H9 (cell line): ENCODE data around the gene SH3TC1. TPM values are rescaled to one million over a fixed set of nuclear protein-coding genes. Genes with fewer than 3 reads are reported as not detected.

Experiments used
- DNase-seq: peaks from one replicate; pipeline ENCODE4 v3.0.0-alpha.2; 2017
- H2AFZ ChIP-seq: one replicate; pipeline ENCODE4 v1.6.1; 2013; ENCODE audit warnings: mild to moderate bottlenecking, low read length, control low read depth, moderate library complexity
- H2AK5ac ChIP-seq: 2 replicates; pipeline ENCODE4 v1.6.1; 2013; ENCODE audit warnings: low read length, control low read depth, mixed read lengths; ENCODE audit not compliant: insufficient read length
- H2BK120ac ChIP-seq: one replicate; pipeline ENCODE4 v1.6.1; 2013; ENCODE audit warnings: low read depth, mild to moderate bottlenecking, low read length, control low read depth, inconsistent platforms; ENCODE audit not compliant: poor library complexity, severe bottlenecking
- H2BK12ac ChIP-seq: 2 replicates; pipeline ENCODE4 v1.6.1; 2013; ENCODE audit warnings: low read length, control low read depth, mixed read lengths, low read depth; ENCODE audit not compliant: insufficient read length
- H2BK15ac ChIP-seq: 2 replicates; pipeline ENCODE4 v1.6.1; 2013; ENCODE audit warnings: low read depth, low read length, control low read depth
- H2BK20ac ChIP-seq: one replicate; pipeline ENCODE4 v1.6.1; 2013; ENCODE audit warnings: low read depth, mild to moderate bottlenecking, low read length, control low read depth, inconsistent platforms; ENCODE audit not compliant: poor library complexity, severe bottlenecking
- H2BK5ac ChIP-seq: 2 replicates; pipeline ENCODE4 v1.6.1; 2013; ENCODE audit warnings: low read length, control low read depth, mixed read lengths; ENCODE audit not compliant: insufficient read length
- H3K14ac ChIP-seq: 2 replicates; pipeline ENCODE4 v1.6.1; 2013; ENCODE audit warnings: low read length, control low read depth; ENCODE audit not compliant: insufficient read depth
- H3K18ac ChIP-seq: 2 replicates; pipeline ENCODE4 v1.6.1; 2013; ENCODE audit warnings: low read depth, mild to moderate bottlenecking, mixed read lengths, low read length, control low read depth; ENCODE audit not compliant: insufficient read length
- H3K23ac ChIP-seq: 2 replicates; pipeline ENCODE4 v1.6.1; 2013; ENCODE audit warnings: low read length, control low read depth, mixed read lengths, low read depth; ENCODE audit not compliant: insufficient read length
- H3K23me2 ChIP-seq: 2 replicates; pipeline ENCODE4 v1.6.1; 2013; ENCODE audit warnings: low read depth, mild to moderate bottlenecking, mixed read lengths, low read length, control low read depth; ENCODE audit not compliant: insufficient read length, poor library complexity, severe bottlenecking
- H3K27ac ChIP-seq: 2 replicates; pipeline ENCODE4 v1.5.1; 2013; ENCODE audit warnings: low read length, control low read depth, mixed read lengths, low read depth; ENCODE audit not compliant: insufficient read length
- H3K27me3 ChIP-seq: 2 replicates; pipeline ENCODE4 v1.6.1; 2013; ENCODE audit warnings: low read length, control low read depth, inconsistent platforms; ENCODE audit not compliant: insufficient read depth
- H3K4ac ChIP-seq: 2 replicates; pipeline ENCODE4 v1.6.1; 2013; ENCODE audit warnings: low read depth, mild to moderate bottlenecking, control low read depth, inconsistent platforms, low read length, moderate library complexity
- H3K4me1 ChIP-seq: 2 replicates; pipeline ENCODE4 v1.6.1; 2013; ENCODE audit warnings: low read length, control low read depth, inconsistent platforms; ENCODE audit not compliant: insufficient read depth
- H3K4me2 ChIP-seq: 2 replicates; pipeline ENCODE4 v1.6.1; 2013; ENCODE audit warnings: low read length, control low read depth, mixed read lengths; ENCODE audit not compliant: insufficient read length, insufficient read depth
- H3K56ac ChIP-seq: 2 replicates; pipeline ENCODE4 v1.6.1; 2013; ENCODE audit warnings: low read depth, mild to moderate bottlenecking, mixed read lengths, low read length, control low read depth; ENCODE audit not compliant: insufficient read length
- H3K79me1 ChIP-seq: 2 replicates; pipeline ENCODE4 v1.6.1; 2013; ENCODE audit warnings: low read depth, mild to moderate bottlenecking, moderate library complexity, low read length, control low read depth, inconsistent platforms; ENCODE audit not compliant: insufficient read depth, poor library complexity, severe bottlenecking
- H3K79me2 ChIP-seq: 2 replicates; pipeline ENCODE4 v1.6.1; 2013; ENCODE audit warnings: low read length, control low read depth, inconsistent platforms; ENCODE audit not compliant: insufficient read depth
- H3K9ac ChIP-seq: 2 replicates; pipeline ENCODE4 v1.6.1; 2013; ENCODE audit warnings: low read length, control low read depth, mixed read lengths; ENCODE audit not compliant: insufficient read length; ENCODE audit errors: extremely low read depth
- H3K9me3 ChIP-seq: one replicate; pipeline ENCODE4 v1.6.1; 2013; ENCODE audit warnings: low read depth, low read length, inconsistent platforms; ENCODE audit not compliant: control insufficient read depth
- H3T11ph ChIP-seq: one replicate; pipeline ENCODE4 v1.6.1; 2013; ENCODE audit warnings: mild to moderate bottlenecking, low read length, control low read depth, inconsistent platforms
- H4K20me1 ChIP-seq: one replicate; pipeline ENCODE4 v1.6.1; 2013; ENCODE audit not compliant: control insufficient read depth, insufficient read length, insufficient read depth
- H4K5ac ChIP-seq: 2 replicates; pipeline ENCODE4 v1.6.1; 2013; ENCODE audit warnings: low read depth, mild to moderate bottlenecking, mixed read lengths, low read length, control low read depth; ENCODE audit not compliant: insufficient read length
- H4K8ac ChIP-seq: replicated peaks from 2 replicates; pipeline ENCODE4 v1.6.1; 2013; ENCODE audit warnings: low read length, control low read depth, mixed read lengths, low read depth; ENCODE audit not compliant: insufficient read length
- H4K91ac ChIP-seq: 2 replicates; pipeline ENCODE4 v1.6.1; 2013; ENCODE audit warnings: low read depth, mild to moderate bottlenecking, moderate library complexity, mixed read lengths, low read length, control low read depth; ENCODE audit not compliant: insufficient read length
- H3K27ac Mint-ChIP-seq, 3 experiments: 2 replicates in 2 of 3; 3 replicates in 1 of 3; pipeline ENCODE4 v1.8.0; 2020 to 2021; ENCODE audit warnings: mixed read lengths in 3 of 3, mild to moderate bottlenecking in 1 of 3, moderate library complexity in 1 of 3
- H3K27me3 Mint-ChIP-seq: 2 replicates; pipeline ENCODE4 v1.8.0; 2021; ENCODE audit warnings: low read depth, mild to moderate bottlenecking, moderate library complexity, mixed read lengths
- H3K36me3 Mint-ChIP-seq, 3 experiments: 2 replicates in 2 of 3; 3 replicates in 1 of 3; pipeline ENCODE4 v1.8.0; 2020 to 2021; ENCODE audit warnings: low read depth in 3 of 3, mixed read lengths in 3 of 3; ENCODE audit not compliant: insufficient read depth in 1 of 3
- H3K4me1 Mint-ChIP-seq, 2 experiments: 2 replicates each; pipeline ENCODE4 v1.8.0; 2020; ENCODE audit warnings: mixed read lengths in 2 of 2
- H3K4me3 Mint-ChIP-seq, 2 experiments: 2 replicates in 1 of 2; 3 replicates in 1 of 2; pipeline ENCODE4 v1.8.0; 2020 to 2021; ENCODE audit warnings: mild to moderate bottlenecking in 2 of 2, mixed read lengths in 2 of 2, moderate library complexity in 1 of 2
- H3K9me3 Mint-ChIP-seq, 2 experiments: 2 replicates in 1 of 2; 3 replicates in 1 of 2; pipeline ENCODE4 v1.8.0; 2020; ENCODE audit warnings: mild to moderate bottlenecking in 2 of 2, mixed read lengths in 2 of 2, moderate library complexity in 1 of 2
- CTCF ChIP-seq: fragments of 200-600 bp; sonication (generic); conservative IDR thresholded peaks from 3 replicates; pipeline ENCODE4 v1.8.0; 2021; ENCODE audit warnings: antibody characterized with exemption, mild to moderate bottlenecking
- WGBS: extraction: QIAGEN DNeasy Blood & Tissue Kit; methylation state at CpG from one replicate; pipeline ENCODE4 v1.1.7; 2013; ENCODE audit warnings: missing lambda C conversion rate, low lambda C conversion rate, mixed read lengths; ENCODE audit not compliant: insufficient read length; ENCODE audit errors: extremely low coverage; 5-methylcytosine and 5-hydroxymethylcytosine counted together
- total RNA-seq: library from RNA; stranded (reverse); gene quantifications from 2 replicates; pipeline ENCODE4 v1.2.1, GENCODE V29; 2021

Gene SH3TC1
- total RNA-seq, 1 experiment from 2014 or later, result 0.74 TPM

GRCh38 chr4:8169763-8170162 lies 29.3 kb upstream of the SH3TC1 start:
- Mint-ChIP-seq H3K27ac (no peak overlapping the region; a peak in 1 of 7 replicates), H3K27me3 (peaks cover 20% of the 10 kb centered on the region), H3K4me3 (no peak overlapping the region), H3K4me1 (no peaks in the 10 kb centered on the region), H3K9me3 (peaks cover 13 to 17% of the 10 kb centered on the region in 2 experiments), H3K36me3 (peaks cover 0 to 5% (median 4%) of the 10 kb centered on the region in 3 experiments; a peak in 2 of 7 replicates)
- Histone ChIP-seq H3K9me3 (peaks cover 5% of the 10 kb centered on the region), H2BK120ac (no peak overlapping the region), H3K27me3 (no peaks in the 10 kb centered on the region), H3K79me2 (no peaks in the 10 kb centered on the region), H3K4me1 (no peaks in the 10 kb centered on the region), H4K8ac (no peak overlapping the region), H4K5ac (no peak overlapping the region), H3K4me2 (no peak overlapping the region), H3K23ac (no peak overlapping the region), H3K4ac (no peak overlapping the region), H3K23me2 (no peaks in the 10 kb centered on the region), H3K27ac (no peak overlapping the region), H2BK15ac (no peak overlapping the region), H3T11ph (no peak overlapping the region), H3K14ac (no peak overlapping the region), H2BK12ac (no peak overlapping the region), H3K9ac (no peak overlapping the region), H3K79me1 (no peaks in the 10 kb centered on the region), H4K20me1 (no peaks in the 10 kb centered on the region), H3K18ac (no peak overlapping the region), H2AFZ (no peak overlapping the region), H4K91ac (no peak overlapping the region), H2BK20ac (no peak overlapping the region), H2AK5ac (no peak overlapping the region), H3K56ac (no peak overlapping the region), H2BK5ac (no peak overlapping the region)
- no peak for DNase-seq
- TF ChIP-seq CTCF, result no peak
- WGBS, result no CpG with 5 or more reads among the region's 3 CpGs
